Loucy (cell line): Measurements from ENCODE around the gene EMC7.
"Not testable (repeated sequence)": the region's sequence is repeated elsewhere in the genome, so short reads cannot be mapped to it uniquely, and the experiment has no call there.

Experiments used
- H2AFZ ChIP-seq: fragments of 200-600 bp; sonication (generic); 2 replicates; pipeline ENCODE4 v1.6.0; 2016; ENCODE audit warnings: antibody characterized with exemption, mild to moderate bottlenecking, low read length, moderate library complexity
- H3F3A ChIP-seq: fragments of 200-600 bp; 2 replicates; pipeline ENCODE4 v1.6.0; 2016; ENCODE audit warnings: antibody characterized with exemption, low read depth, mild to moderate bottlenecking
- H3K27me3 ChIP-seq: fragments of 200-600 bp; sonication (generic); 2 replicates; pipeline ENCODE4 v1.6.1; 2014; ENCODE audit warnings: low read length, mild to moderate bottlenecking; ENCODE audit not compliant: insufficient read depth, poor library complexity, severe bottlenecking
- H3K36me3 ChIP-seq: fragments of 200-600 bp; sonication (generic); 2 replicates; pipeline ENCODE4 v1.6.1; 2016; ENCODE audit warnings: low read length; ENCODE audit not compliant: insufficient read depth
- H3K4me1 ChIP-seq: fragments of 200-600 bp; sonication (generic); 2 replicates; pipeline ENCODE4 v1.5.1; 2014; ENCODE audit warnings: low read length, mild to moderate bottlenecking; ENCODE audit not compliant: insufficient read depth, poor library complexity, severe bottlenecking
- H3K4me2 ChIP-seq: fragments of 200-600 bp; sonication (generic); 2 replicates; pipeline ENCODE4 v1.6.0; 2014; ENCODE audit warnings: antibody characterized with exemption, low read length, low read depth, mild to moderate bottlenecking; ENCODE audit not compliant: poor library complexity, severe bottlenecking
- H3K4me3 ChIP-seq: fragments of 200-600 bp; sonication (generic); 2 replicates; pipeline ENCODE4 v1.5.1; 2014; ENCODE audit warnings: low read length, mild to moderate bottlenecking, mixed read lengths; ENCODE audit not compliant: poor library complexity, severe bottlenecking
- H3K79me2 ChIP-seq: fragments of 200-600 bp; sonication (generic); 2 replicates; pipeline ENCODE4 v1.6.1; 2014; ENCODE audit warnings: low read length; ENCODE audit not compliant: insufficient read depth
- H3K9ac ChIP-seq: fragments of 200-600 bp; sonication (generic); 2 replicates; pipeline ENCODE4 v1.6.0; 2014; ENCODE audit warnings: mild to moderate bottlenecking, low read depth, low read length, moderate library complexity; ENCODE audit not compliant: poor library complexity, severe bottlenecking
- H3K9me2 ChIP-seq: fragments of 200-600 bp; sonication (generic); replicated peaks from 2 replicates; pipeline ENCODE4 v1.6.1; 2016; ENCODE audit warnings: low read depth, low read length, mixed read lengths
- H3K9me3 ChIP-seq: fragments of 200-600 bp; sonication (generic); 2 replicates; pipeline ENCODE4 v1.6.1; 2014; ENCODE audit warnings: mild to moderate bottlenecking, antibody characterized with exemption, low read length, low read depth; ENCODE audit not compliant: insufficient read depth
- H4K20me1 ChIP-seq: fragments of 200-600 bp; sonication (generic); 2 replicates; pipeline ENCODE4 v1.6.0; 2014; ENCODE audit warnings: antibody characterized with exemption, low read length, mild to moderate bottlenecking; ENCODE audit not compliant: insufficient read depth, poor library complexity, severe bottlenecking
- EZH2phosphoT487 ChIP-seq: fragments of 200-600 bp; IDR thresholded peaks from 2 replicates; pipeline ENCODE4 v1.6.1; 2018; ENCODE audit warnings: antibody characterized with exemption, mild to moderate bottlenecking, moderate library complexity, borderline replicate concordance
- TF ChIP-seq, protein P1 (sequence below): fragments of 200-600 bp; sonication (generic); conservative IDR thresholded peaks from 2 replicates; pipeline ENCODE4 v1.5.1; 2014; ENCODE audit warnings: mild to moderate bottlenecking, antibody characterized with exemption, low read length

EMC7 gene

DNA sequence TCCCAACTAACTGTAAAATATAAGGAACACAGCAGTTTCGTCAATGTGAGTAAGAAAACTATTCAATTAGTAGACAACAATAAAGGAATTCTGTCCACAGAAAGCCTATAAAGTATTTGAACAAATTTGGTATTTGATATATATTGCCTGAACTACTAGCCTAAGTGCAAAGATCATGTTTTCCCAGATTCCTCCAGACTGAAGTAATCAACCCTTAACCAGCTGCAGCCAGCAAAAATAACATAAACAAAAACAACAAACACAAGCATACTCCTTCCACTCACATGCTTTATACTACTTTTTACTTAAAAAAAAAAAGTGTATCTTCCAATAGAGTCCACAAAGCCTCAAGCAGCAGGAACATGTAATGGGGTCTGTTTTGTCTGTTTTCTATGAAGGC is 24.3 kb upstream of the EMC7 start:
- TF ChIP-seq, protein P1, sequence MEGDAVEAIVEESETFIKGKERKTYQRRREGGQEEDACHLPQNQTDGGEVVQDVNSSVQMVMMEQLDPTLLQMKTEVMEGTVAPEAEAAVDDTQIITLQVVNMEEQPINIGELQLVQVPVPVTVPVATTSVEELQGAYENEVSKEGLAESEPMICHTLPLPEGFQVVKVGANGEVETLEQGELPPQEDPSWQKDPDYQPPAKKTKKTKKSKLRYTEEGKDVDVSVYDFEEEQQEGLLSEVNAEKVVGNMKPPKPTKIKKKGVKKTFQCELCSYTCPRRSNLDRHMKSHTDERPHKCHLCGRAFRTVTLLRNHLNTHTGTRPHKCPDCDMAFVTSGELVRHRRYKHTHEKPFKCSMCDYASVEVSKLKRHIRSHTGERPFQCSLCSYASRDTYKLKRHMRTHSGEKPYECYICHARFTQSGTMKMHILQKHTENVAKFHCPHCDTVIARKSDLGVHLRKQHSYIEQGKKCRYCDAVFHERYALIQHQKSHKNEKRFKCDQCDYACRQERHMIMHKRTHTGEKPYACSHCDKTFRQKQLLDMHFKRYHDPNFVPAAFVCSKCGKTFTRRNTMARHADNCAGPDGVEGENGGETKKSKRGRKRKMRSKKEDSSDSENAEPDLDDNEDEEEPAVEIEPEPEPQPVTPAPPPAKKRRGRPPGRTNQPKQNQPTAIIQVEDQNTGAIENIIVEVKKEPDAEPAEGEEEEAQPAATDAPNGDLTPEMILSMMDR, result no peak
- TF ChIP-seq EZH2phosphoT487, result no peak
- Histone ChIP-seq H3K36me3 (no peaks in the 10 kb centered on the region), H3K27me3 (no peaks in the 10 kb centered on the region), H3K9ac (no peak overlapping the region), H3K9me3 (no peaks in the 10 kb centered on the region), H3K9me2 (no peaks in the 10 kb centered on the region), H3K4me2 (no peak overlapping the region), H3F3A (no peaks in the 10 kb centered on the region), H2AFZ (no peak overlapping the region), H4K20me1 (no peaks in the 10 kb centered on the region), H3K4me3 (no peak overlapping the region), H3K79me2 (no peaks in the 10 kb centered on the region), H3K4me1 (no peaks in the 10 kb centered on the region)

DNA sequence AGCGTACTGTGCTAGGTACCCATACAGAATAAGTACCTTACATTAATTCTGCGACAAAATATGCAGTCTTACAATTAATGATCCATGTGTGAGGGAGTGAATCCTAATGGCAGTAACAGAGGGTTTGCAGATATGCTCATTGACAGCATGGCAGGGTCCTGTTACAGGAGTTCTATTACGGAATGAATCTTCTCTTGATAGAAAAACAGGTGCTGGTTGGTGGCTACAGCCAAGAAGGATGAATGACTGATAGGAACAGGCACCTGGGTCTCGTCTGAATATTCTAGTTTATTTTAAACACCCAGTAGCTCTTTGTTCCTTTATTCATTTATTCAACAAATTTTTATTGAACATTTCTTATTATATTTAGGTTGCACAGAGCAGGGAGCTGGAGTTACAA is 23.0 kb upstream of the EMC7 start:
- Histone ChIP-seq H3K4me3 (no peak overlapping the region), H3K4me1 (no peaks in the 10 kb centered on the region), H4K20me1 (no peaks in the 10 kb centered on the region), H3K9ac (no peak overlapping the region), H3F3A (no peaks in the 10 kb centered on the region), H3K27me3 (no peaks in the 10 kb centered on the region), H3K4me2 (no peak overlapping the region), H3K9me3 (no peaks in the 10 kb centered on the region), H3K79me2 (no peaks in the 10 kb centered on the region), H2AFZ (no peak overlapping the region), H3K9me2 (no peaks in the 10 kb centered on the region), H3K36me3 (no peaks in the 10 kb centered on the region)
- TF ChIP-seq, protein P1, result no peak
- no peak for TF ChIP-seq EZH2phosphoT487

DNA sequence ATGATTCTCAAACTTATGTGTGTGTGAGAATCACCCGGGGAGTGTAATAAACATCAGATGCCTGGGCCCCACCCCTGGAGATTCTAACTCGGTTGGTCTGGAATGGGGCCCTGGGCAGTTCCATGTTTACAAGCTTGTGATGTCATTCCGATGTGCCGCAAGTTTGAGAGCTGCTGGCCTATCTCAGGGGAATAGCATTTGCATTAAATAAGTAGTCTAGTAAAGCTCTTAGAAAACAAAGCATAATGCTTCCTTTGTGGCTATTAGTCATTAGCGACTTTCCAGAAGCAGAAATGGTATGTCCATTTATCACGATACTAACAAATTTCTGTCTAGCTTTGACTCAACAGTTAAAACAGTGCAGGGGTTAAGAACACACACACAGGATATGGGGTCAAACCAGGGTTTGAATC is 21.1 kb upstream of the EMC7 start:
- H3K9me2 ChIP-seq, result no peaks in the 10 kb centered on the region
- no peaks in the 10 kb centered on the region for H3K9me3 ChIP-seq
- H3K4me3 ChIP-seq, result no peak overlapping the region
- no peaks in the 10 kb centered on the region for H3F3A ChIP-seq
- H3K79me2 ChIP-seq, result no peaks in the 10 kb centered on the region
- H3K4me1 ChIP-seq, result no peaks in the 10 kb centered on the region
- no peak overlapping the region for H2AFZ ChIP-seq
- no peak overlapping the region for H3K9ac ChIP-seq
- H3K36me3 ChIP-seq, result no peaks in the 10 kb centered on the region
- no peak for TF ChIP-seq EZH2phosphoT487
- TF ChIP-seq, protein P1, result no peak
- no peak overlapping the region for H3K4me2 ChIP-seq
- H4K20me1 ChIP-seq, result no peaks in the 10 kb centered on the region
- H3K27me3 ChIP-seq, result no peaks in the 10 kb centered on the region

DNA sequence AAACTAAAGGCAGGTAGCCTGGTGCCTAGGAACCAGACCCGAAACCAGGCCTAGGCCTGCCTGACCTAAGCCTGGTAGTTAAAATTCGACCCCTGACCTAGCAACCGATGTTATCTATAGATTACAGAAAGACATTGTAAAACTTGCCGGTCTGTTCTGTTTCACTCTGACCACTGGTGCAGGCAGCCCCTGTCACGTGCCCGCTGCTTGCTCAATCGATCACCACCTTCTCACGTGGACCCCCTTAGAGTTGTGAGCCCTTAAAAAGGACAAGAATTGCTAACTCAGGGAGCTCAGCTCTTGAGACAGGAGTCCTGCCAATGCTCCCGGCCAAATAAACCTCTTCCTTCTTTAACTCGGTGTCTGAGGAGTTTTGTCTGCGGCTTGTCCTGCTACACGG is 20.1 kb upstream of the EMC7 start:
- H3K27me3 ChIP-seq, H2AFZ ChIP-seq, H3K9me3 ChIP-seq, H3K4me3 ChIP-seq, H3K36me3 ChIP-seq, H3K79me2 ChIP-seq, H3K9ac ChIP-seq, H3K4me2 ChIP-seq, H3K4me1 ChIP-seq, H3F3A ChIP-seq, H4K20me1 ChIP-seq, H3K9me2 ChIP-seq: not testable (repeated sequence)

DNA sequence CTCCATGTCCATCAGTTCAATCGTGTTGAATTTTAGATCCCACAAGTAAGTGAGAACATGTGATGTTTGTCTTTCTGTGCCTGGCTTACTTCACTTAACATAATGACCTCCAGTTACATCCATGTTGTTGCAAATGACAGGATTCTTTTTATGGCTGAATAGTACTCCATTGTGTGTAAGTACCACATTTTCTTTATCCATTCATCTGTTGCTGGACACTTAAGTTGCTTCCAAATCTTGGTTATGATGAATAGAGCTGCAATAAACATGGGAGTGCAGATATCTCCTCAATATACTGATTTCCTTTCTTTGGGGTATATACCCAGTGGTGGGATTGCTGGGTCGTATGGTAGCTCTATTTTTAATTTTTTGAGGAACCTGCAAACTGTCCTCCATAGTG is 18.8 kb upstream of the EMC7 start:
- H4K20me1 ChIP-seq, H3K4me1 ChIP-seq, H2AFZ ChIP-seq, H3K9ac ChIP-seq, H3K27me3 ChIP-seq, H3K4me2 ChIP-seq, H3K79me2 ChIP-seq, H3K36me3 ChIP-seq, H3K9me2 ChIP-seq, H3F3A ChIP-seq, H3K4me3 ChIP-seq, H3K9me3 ChIP-seq: not testable (repeated sequence)
